ENCODE data around the gene PDZD4.

DNA sequence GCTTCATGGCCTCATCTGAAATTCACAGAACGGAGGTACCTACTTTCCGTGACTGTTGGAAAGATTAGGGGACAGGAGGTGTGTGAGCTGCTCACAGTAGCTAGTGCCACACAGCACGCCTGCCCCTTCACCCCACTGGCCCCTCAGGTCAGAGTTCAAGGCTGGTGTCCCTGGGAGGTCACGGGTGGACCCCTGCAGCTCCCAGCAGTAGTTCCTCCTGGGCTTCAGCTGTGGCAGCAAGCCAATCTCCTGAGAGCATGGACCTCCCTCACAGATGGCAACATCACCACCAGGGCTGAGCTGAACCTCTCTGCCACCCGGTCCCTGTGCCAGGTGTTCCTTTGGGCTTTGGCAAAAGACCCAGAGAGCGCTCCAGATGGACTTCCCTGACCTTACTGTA is 38.0 kb downstream of the PDZD4 start:
- TF ChIP-seq POLR2AphosphoS5 (IDR thresholded peaks at IDR 0.05; ENCODE audit: low read depth, low read length): no peak
- no peak for TF ChIP-seq POLR2A (IDR thresholded peaks at IDR 0.05; ENCODE audit: low read depth, low read length)
- no peak for TF ChIP-seq TAF1 (IDR thresholded peaks at IDR 0.05; ENCODE audit: borderline replicate concordance, low read depth, low read length)

Measured in GM12892 (cell line).